Activated naive CD4-positive, alpha-beta T cell treated with anti-CD3 and anti-CD28 coated beads, Interleukin-2, amount 50 U/mL, for 24 hours (primary cell): Measurements from ENCODE around the gene CPED1.
"Not testable (repeated sequence)": the region's sequence is repeated elsewhere in the genome, so short reads cannot be mapped to it uniquely, and the experiment has no call there.

Source experiments
- H3K27ac Mint-ChIP-seq: one replicate; pipeline ENCODE4 v1.8.0; 2021; ENCODE audit warnings: mild to moderate bottlenecking, mixed read lengths
- H3K27me3 Mint-ChIP-seq: one replicate; pipeline ENCODE4 v1.8.0; 2021; ENCODE audit warnings: mixed read lengths
- H3K36me3 Mint-ChIP-seq: one replicate; pipeline ENCODE4 v1.8.0; 2021; ENCODE audit warnings: mixed read lengths
- H3K4me1 Mint-ChIP-seq: one replicate; pipeline ENCODE4 v1.8.0; 2021; ENCODE audit warnings: mixed read lengths
- H3K4me3 Mint-ChIP-seq: one replicate; pipeline ENCODE4 v1.8.0; 2021; ENCODE audit warnings: mild to moderate bottlenecking, mixed read lengths
- H3K9me3 Mint-ChIP-seq: one replicate; pipeline ENCODE4 v1.8.0; 2021; ENCODE audit warnings: mixed read lengths

CPED1 gene

GRCh38 chr7:121034929-121035328 lies 46.4 kb downstream of the CPED1 start:
- H3K9me3 Mint-ChIP-seq: no peaks in the 10 kb centered on the region
- H3K27ac Mint-ChIP-seq: no peak overlapping the region
- H3K36me3 Mint-ChIP-seq: no peaks in the 10 kb centered on the region
- no peaks in the 10 kb centered on the region for H3K4me1 Mint-ChIP-seq
- H3K4me3 Mint-ChIP-seq: no peak overlapping the region
- no peaks in the 10 kb centered on the region for H3K27me3 Mint-ChIP-seq

GRCh38 chr7:121036776-121037175 lies 48.3 kb downstream of the CPED1 start:
- not testable (repeated sequence) for H3K4me1 Mint-ChIP-seq, H3K27me3 Mint-ChIP-seq, H3K36me3 Mint-ChIP-seq, H3K27ac Mint-ChIP-seq, H3K9me3 Mint-ChIP-seq, H3K4me3 Mint-ChIP-seq

- H3K36me3 Mint-ChIP-seq: not testable (repeated sequence)
Observed at GRCh38 chr7:121037329-121037728, 48.8 kb downstream of the CPED1 start.

GRCh38 chr7:121037957-121038716 lies 49.6 kb downstream of the CPED1 start:
- Mint-ChIP-seq H3K4me1 (no peaks in the 10 kb centered on the region), H3K27ac (no peak overlapping the region), H3K27me3 (peaks cover 5% of the 10 kb centered on the region), H3K9me3 (no peaks in the 10 kb centered on the region), H3K36me3 (no peaks in the 10 kb centered on the region), H3K4me3 (no peak overlapping the region)

More at GRCh38 chr7:121037329-121037728, 48.8 kb downstream of the CPED1 start:
- not testable (repeated sequence) for H3K9me3 Mint-ChIP-seq, H3K27ac Mint-ChIP-seq, H3K27me3 Mint-ChIP-seq, H3K4me1 Mint-ChIP-seq, H3K4me3 Mint-ChIP-seq

GRCh38 chr7:121038717-121039509 lies 50.4 kb downstream of the CPED1 start:
- Mint-ChIP-seq H3K36me3 (no peaks in the 10 kb centered on the region), H3K27ac (no peak overlapping the region), H3K27me3 (peaks cover 5% of the 10 kb centered on the region), H3K4me3 (no peak overlapping the region), H3K4me1 (no peaks in the 10 kb centered on the region), H3K9me3 (no peaks in the 10 kb centered on the region)

- Mint-ChIP-seq H3K36me3 (no peaks in the 10 kb centered on the region), H3K9me3 (no peaks in the 10 kb centered on the region), H3K27ac (no peak overlapping the region), H3K4me1 (no peaks in the 10 kb centered on the region), H3K4me3 (no peak overlapping the region), H3K27me3 (peaks cover 7% of the 10 kb centered on the region)
Observed at GRCh38 chr7:121039510-121039822, 51.0 kb downstream of the CPED1 start.

- Mint-ChIP-seq H3K27me3 (peaks cover 7% of the 10 kb centered on the region), H3K9me3 (no peaks in the 10 kb centered on the region), H3K4me3 (no peak overlapping the region), H3K27ac (no peak overlapping the region), H3K4me1 (no peaks in the 10 kb centered on the region), H3K36me3 (no peaks in the 10 kb centered on the region)
Observed at GRCh38 chr7:121039994-121040393, 51.5 kb downstream of the CPED1 start.

GRCh38 chr7:121041516-121042148 lies 53.1 kb downstream of the CPED1 start:
- no peaks in the 10 kb centered on the region for H3K9me3 Mint-ChIP-seq
- H3K4me1 Mint-ChIP-seq: no peaks in the 10 kb centered on the region
- no peak overlapping the region for H3K27ac Mint-ChIP-seq
- no peaks in the 10 kb centered on the region for H3K36me3 Mint-ChIP-seq
- no peak overlapping the region for H3K4me3 Mint-ChIP-seq
- H3K27me3 Mint-ChIP-seq: peaks cover 7% of the 10 kb centered on the region

- H3K4me3 Mint-ChIP-seq: no peak overlapping the region
Observed at GRCh38 chr7:121042195-121042594, 53.7 kb downstream of the CPED1 start.

GRCh38 chr7:121042899-121043298 lies 54.4 kb downstream of the CPED1 start:
- H3K4me3 Mint-ChIP-seq: no peak overlapping the region
- peaks cover 1% of the 10 kb centered on the region for H3K9me3 Mint-ChIP-seq
- no peaks in the 10 kb centered on the region for H3K4me1 Mint-ChIP-seq
- H3K27me3 Mint-ChIP-seq: peaks cover 8% of the 10 kb centered on the region
- H3K36me3 Mint-ChIP-seq: no peaks in the 10 kb centered on the region
- H3K27ac Mint-ChIP-seq: no peak overlapping the region

More at GRCh38 chr7:121042195-121042594, 53.7 kb downstream of the CPED1 start:
- Mint-ChIP-seq H3K4me1 (no peaks in the 10 kb centered on the region), H3K27ac (no peak overlapping the region), H3K27me3 (peaks cover 7% of the 10 kb centered on the region), H3K9me3 (no peaks in the 10 kb centered on the region), H3K36me3 (no peaks in the 10 kb centered on the region)

GRCh38 chr7:121043314-121044234 lies 55.1 kb downstream of the CPED1 start:
- peaks cover 14% of the 10 kb centered on the region for H3K27me3 Mint-ChIP-seq
- no peaks in the 10 kb centered on the region for H3K4me1 Mint-ChIP-seq
- peaks cover 4% of the 10 kb centered on the region for H3K9me3 Mint-ChIP-seq
- H3K27ac Mint-ChIP-seq: no peak overlapping the region
- H3K4me3 Mint-ChIP-seq: no peak overlapping the region
- no peaks in the 10 kb centered on the region for H3K36me3 Mint-ChIP-seq

- H3K9me3 Mint-ChIP-seq: peaks cover 4% of the 10 kb centered on the region
- peaks cover 2% of the 10 kb centered on the region for H3K36me3 Mint-ChIP-seq
- no peak overlapping the region for H3K27ac Mint-ChIP-seq
- no peak overlapping the region for H3K4me3 Mint-ChIP-seq
- no peaks in the 10 kb centered on the region for H3K4me1 Mint-ChIP-seq
- H3K27me3 Mint-ChIP-seq: peaks cover 18% of the 10 kb centered on the region
Observed at GRCh38 chr7:121045090-121045489, 56.6 kb downstream of the CPED1 start.

GRCh38 chr7:121046009-121046408 lies 57.5 kb downstream of the CPED1 start:
- H3K4me1 Mint-ChIP-seq: no peaks in the 10 kb centered on the region
- peaks cover 2% of the 10 kb centered on the region for H3K36me3 Mint-ChIP-seq
- no peak overlapping the region for H3K27ac Mint-ChIP-seq
- H3K4me3 Mint-ChIP-seq: no peak overlapping the region
- peaks cover 4% of the 10 kb centered on the region for H3K9me3 Mint-ChIP-seq
- peaks cover 16% of the 10 kb centered on the region for H3K27me3 Mint-ChIP-seq

GRCh38 chr7:121046893-121047468 lies 58.5 kb downstream of the CPED1 start:
- no peak overlapping the region for H3K4me3 Mint-ChIP-seq
- peaks cover 4% of the 10 kb centered on the region for H3K9me3 Mint-ChIP-seq
- H3K36me3 Mint-ChIP-seq: peaks cover 2% of the 10 kb centered on the region
- H3K4me1 Mint-ChIP-seq: no peaks in the 10 kb centered on the region
- peaks cover 16% of the 10 kb centered on the region for H3K27me3 Mint-ChIP-seq
- H3K27ac Mint-ChIP-seq: no peak overlapping the region

GRCh38 chr7:121048195-121048594 lies 59.7 kb downstream of the CPED1 start:
- Mint-ChIP-seq H3K27ac (no peak overlapping the region), H3K9me3 (peaks cover 4% of the 10 kb centered on the region), H3K4me1 (no peaks in the 10 kb centered on the region)

More at GRCh38 chr7:121048195-121048594, 59.7 kb downstream of the CPED1 start:
- Mint-ChIP-seq H3K4me3 (no peak overlapping the region), H3K36me3 (peaks cover 2% of the 10 kb centered on the region), H3K27me3 (peaks cover 16% of the 10 kb centered on the region)
